B cell (primary cell): Measurements from ENCODE around the gene TPST2. TPM values are rescaled to one million over a fixed set of nuclear protein-coding genes. Genes with fewer than 3 reads are reported as not detected.

Source experiments
- ATAC-seq: fragments of 200-7000 bp; cut with Tn5 transposase; one replicate; pipeline ENCODE4 v1.10.0; 2021; ENCODE audit warnings: low read depth, mild to moderate bottlenecking, moderate number of reproducible peaks, moderate library complexity
- CTCF ChIA-PET: fragments of 350-600 bp; sonication (Branson Sonifier 250); formaldehyde crosslinking; loops from one replicate; lab custom pipeline; 2021; ENCODE audit warnings: antibody characterized with exemption, inconsistent platforms; lab: Charles Lee
- POLR2A ChIA-PET: fragments of 350-600 bp; sonication (Branson Sonifier 250); formaldehyde crosslinking; loops from one replicate; lab custom pipeline; 2021; ENCODE audit warnings: antibody characterized with exemption; lab: Charles Lee
- DNase-seq: peaks from one replicate; pipeline ENCODE4 v3.0.0; 2013
- H2AFZ ChIP-seq: 2 replicates; pipeline ENCODE4 v1.6.1; 2012; ENCODE audit warnings: mild to moderate bottlenecking, low read depth, low read length; ENCODE audit not compliant: insufficient read depth, poor library complexity, severe bottlenecking
- H3K27ac ChIP-seq, 2 donors: 1 replicate in 1 of 2; 2 replicates in 1 of 2; pipeline ENCODE4 v1.5.1; 2012 to 2013; ENCODE audit warnings: low read length in 2 of 2, mild to moderate bottlenecking in 2 of 2, moderate library complexity in 1 of 2
- H3K27me3 ChIP-seq, 4 experiments: fragments of 200-600 bp in 1 of 4; sonication (generic) in 1 of 4; replicated peaks in 1 of 4; 1 replicate in 2 of 4; 2 replicates in 2 of 4; pipeline versions ENCODE4 v1.6.1 to v1.7.0; 2013 to 2016; ENCODE audit warnings: low read length in 3 of 4, mild to moderate bottlenecking in 2 of 4, mixed read lengths in 1 of 4, moderate library complexity in 1 of 4; ENCODE audit not compliant: insufficient read depth in 4 of 4, control insufficient read depth in 3 of 4; ENCODE audit errors: control extremely low read depth in 1 of 4
- H3K36me3 ChIP-seq, 2 experiments: replicated peaks in 1 of 2; 1 replicate in 1 of 2; 2 replicates in 1 of 2; pipeline versions ENCODE4 v1.6.1 to v1.7.1; 2013; ENCODE audit warnings: low read length in 1 of 2; ENCODE audit not compliant: insufficient read depth in 2 of 2, control insufficient read depth in 1 of 2; ENCODE audit errors: control extremely low read depth in 1 of 2, extremely low read depth in 1 of 2
- H3K4me1 ChIP-seq, 2 donors: fragments of 200-600 bp in 1 of 2; sonication (generic) in 1 of 2; 1 replicate in 1 of 2; 2 replicates in 1 of 2; pipeline versions ENCODE4 v1.5.1 to v1.6.1; 2013 to 2017; ENCODE audit warnings: low read length in 2 of 2; ENCODE audit not compliant: control insufficient read depth in 2 of 2, insufficient read depth in 2 of 2
- H3K4me2 ChIP-seq: replicated peaks from 2 replicates; pipeline ENCODE3; 2012; ENCODE audit warnings: mild to moderate bottlenecking, low read depth, low read length; ENCODE audit not compliant: poor library complexity, severe bottlenecking
- H3K4me3 ChIP-seq, 5 experiments: fragments of 200-600 bp in 1 of 5; sonication (generic) in 1 of 5; 1 replicate in 3 of 5; 2 replicates in 2 of 5; pipeline versions ENCODE4 v1.5.1 to v1.7.0; 2011 to 2016; ENCODE audit warnings: low read length in 4 of 5, mild to moderate bottlenecking in 4 of 5, low read depth in 2 of 5, control low read depth in 1 of 5, moderate library complexity in 1 of 5; ENCODE audit not compliant: insufficient read depth in 1 of 5; ENCODE audit errors: control extremely low read depth in 1 of 5, extremely low read depth in 1 of 5
- H3K79me2 ChIP-seq: fragments of 200-600 bp; sonication (generic); one replicate; pipeline ENCODE4 v1.6.0; 2016; ENCODE audit warnings: low read length; ENCODE audit not compliant: control insufficient read depth, insufficient read depth
- H3K9ac ChIP-seq: fragments of 200-600 bp; sonication (generic); 2 replicates; pipeline ENCODE4 v1.6.1; 2017; ENCODE audit warnings: mild to moderate bottlenecking, low read length, moderate library complexity
- H3K9me3 ChIP-seq, 3 donors: one replicate each; pipeline versions ENCODE4 v1.6.1 to v1.7.1; 2013; ENCODE audit warnings: low read length in 2 of 3; ENCODE audit not compliant: control insufficient read depth in 2 of 3, insufficient read depth in 1 of 3; ENCODE audit errors: control extremely low read depth in 1 of 3
- H4K20me1 ChIP-seq: 2 replicates; pipeline ENCODE4 v1.6.0; 2012; ENCODE audit warnings: mild to moderate bottlenecking, low read length; ENCODE audit not compliant: insufficient read depth, control insufficient read depth, poor library complexity, severe bottlenecking
- H3K27ac Mint-ChIP-seq: one replicate; pipeline ENCODE4 v1.8.0; 2021; ENCODE audit warnings: mixed read lengths
- H3K27me3 Mint-ChIP-seq: one replicate; pipeline ENCODE4 v1.8.0; 2021; ENCODE audit warnings: mixed read lengths
- H3K4me1 Mint-ChIP-seq: one replicate; pipeline ENCODE4 v1.8.0; 2021; ENCODE audit warnings: mixed read lengths
- H3K4me3 Mint-ChIP-seq: one replicate; pipeline ENCODE4 v1.8.0; 2021; ENCODE audit warnings: mixed read lengths
- H3K9me3 Mint-ChIP-seq: one replicate; pipeline ENCODE4 v1.8.0; 2022; ENCODE audit warnings: mixed read lengths; ENCODE audit not compliant: insufficient read depth
- CTCF ChIP-seq: fragments of 200-600 bp; IDR thresholded peaks from one replicate; pipeline ENCODE4 v1.8.0; 2022; ENCODE audit warnings: antibody characterized with exemption, mild to moderate bottlenecking
- EZH2 ChIP-seq: IDR thresholded peaks from 2 replicates; pipeline ENCODE4 v1.6.1; 2012; ENCODE audit warnings: borderline replicate concordance, low read depth, mild to moderate bottlenecking, moderate library complexity, low read length; ENCODE audit not compliant: insufficient read depth, poor library complexity, severe bottlenecking
- WGBS: methylation state at CpG from one replicate; pipeline ENCODE4 v1.1.5; 2013; ENCODE audit warnings: missing lambda C conversion rate; ENCODE audit not compliant: insufficient coverage; 5-methylcytosine and 5-hydroxymethylcytosine counted together
- intact Hi-C: fragments of 100-400 bp; cut with micrococcal nuclease; formaldehyde crosslinking; loops from one replicate; pipeline ENCODE4 v1.10.0; 2022
- polyA plus RNA-seq: library from polyadenylated mRNA; depleted of rRNA; stranded (reverse); fragments of >200 nt; gene quantifications from 2 replicates; pipeline ENCODE4 v1.2.3, GENCODE V29; 2012
- total RNA-seq, 2 donors: library from RNA; stranded (reverse); fragments of 120-200 nt in 1 of 2; gene quantifications; 1 replicate in 1 of 2; 2 replicates in 1 of 2; pipeline versions ENCODE4 v1.2.3 to v1.2.4, GENCODE V29; 2013 to 2022

The TPST2 gene
- total and polyA plus RNA-seq, 2 donors (not counting 1 experiment from before 2014, with no cell fraction given): 16.6 to 43.1 TPM

- no peak overlapping the region for H3K27ac Mint-ChIP-seq
- H4K20me1 ChIP-seq: no peaks in the 10 kb centered on the region
- peaks cover 19 to 32% of the 10 kb centered on the region in 2 donors for H3K4me1 ChIP-seq
- no peaks in the 10 kb centered on the region for H3K9me3 Mint-ChIP-seq
- no peak overlapping the region for H3K4me3 ChIP-seq
- H3K27me3 Mint-ChIP-seq: peaks cover 6% of the 10 kb centered on the region
- H3K27me3 ChIP-seq: peaks cover 0 to 2% (median 0%) of the 10 kb centered on the region in 4 experiments
- no peak overlapping the region for H3K4me2 ChIP-seq
- no peaks in the 10 kb centered on the region for H3K9me3 ChIP-seq
- H3K79me2 ChIP-seq: no peaks in the 10 kb centered on the region
- TF ChIP-seq CTCF (no peak), EZH2 (no peak)
- peaks cover 24% of the 10 kb centered on the region for H3K4me1 Mint-ChIP-seq
- no peak for ATAC-seq
- 100% methylated on average over 1 of the region's 2 CpGs for WGBS
- intact Hi-C loops: no loop called here
- H3K9ac ChIP-seq: no peak overlapping the region
- DNase-seq: no peak
- H3K27ac ChIP-seq: no peak overlapping the region
- H2AFZ ChIP-seq: no peak overlapping the region
- no peak overlapping the region for H3K4me3 Mint-ChIP-seq
- CTCF ChIA-PET: interaction anchor here (0.6 kb wide), 1 partner anchor 10 kb away, joined by 3 read pairs; no protein-coding TSS in a partner anchor
- POLR2A ChIA-PET: no interaction called here
- H3K36me3 ChIP-seq: no peaks in the 10 kb centered on the region
These were observed 26.7 kb upstream of the TPST2 start for GRCh38 chr22:26616650-26617049.

GRCh38 chr22:26615830-26616435 lies 26.0 kb upstream of the TPST2 start:
- TF ChIP-seq CTCF: no peak
- TF ChIP-seq EZH2: no peak
- no peak overlapping the region for H2AFZ ChIP-seq
- ATAC-seq (no peak), DNase-seq (no peak)
- CTCF ChIA-PET: interaction anchor here (0.6 kb wide), 1 partner anchor 10 kb away, joined by 3 read pairs; no protein-coding TSS in a partner anchor
- Mint-ChIP-seq H3K4me3 (no peak overlapping the region), H3K27me3 (peaks cover 6% of the 10 kb centered on the region), H3K4me1 (peaks cover 24% of the 10 kb centered on the region), H3K9me3 (no peaks in the 10 kb centered on the region), H3K27ac (no peak overlapping the region)
- H4K20me1 ChIP-seq: no peaks in the 10 kb centered on the region
- WGBS: 94% methylated on average over 9 of the region's 11 CpGs
- H3K9me3 ChIP-seq: no peaks in the 10 kb centered on the region
- H3K4me3 ChIP-seq: no peak overlapping the region
- H3K4me1 ChIP-seq: peaks cover 19 to 35% of the 10 kb centered on the region in 2 donors
- intact Hi-C loops: no loop called here
- POLR2A ChIA-PET: no interaction called here
- no peak overlapping the region for H3K9ac ChIP-seq
- no peak overlapping the region for H3K27ac ChIP-seq
- no peaks in the 10 kb centered on the region for H3K36me3 ChIP-seq
- peak overlapping the region; percentile 25 for H3K4me2 ChIP-seq
- H3K27me3 ChIP-seq: peaks cover 0 to 2% (median 0%) of the 10 kb centered on the region in 4 experiments
- H3K79me2 ChIP-seq: no peaks in the 10 kb centered on the region
